ENCODE measurements around the gene VAT1L. TPM values are rescaled to one million over a fixed set of nuclear protein-coding genes. Genes with fewer than 3 reads are reported as not detected.

VAT1L gene
- total RNA-seq, 1 experiment from 2014 or later, result 33.8 TPM

DNA sequence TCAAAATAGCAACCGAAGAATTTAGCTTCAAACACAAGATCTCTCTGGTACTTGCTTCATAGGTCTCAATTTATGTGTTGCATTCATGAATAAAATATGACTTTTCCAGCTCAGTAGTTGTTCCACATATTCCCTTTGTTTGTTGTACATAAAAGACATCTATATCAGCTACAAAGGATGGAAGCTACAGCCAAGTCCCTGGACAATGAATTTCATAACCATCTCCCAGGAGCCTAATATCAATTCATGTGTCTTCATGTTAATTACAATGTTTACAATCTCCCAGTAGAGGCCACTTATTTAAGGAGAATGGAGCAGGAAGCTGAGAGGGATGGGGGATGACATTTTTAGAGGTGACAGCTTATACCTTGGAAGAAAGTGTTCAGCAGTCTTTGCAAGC is 237.3 kb downstream of the VAT1L start:
- Histone ChIP-seq H3K23ac (ENCODE audit: insufficient read length, low read depth, low read length) (no peak overlapping the region), H3K9me3 (ENCODE audit: control insufficient read depth, low read depth, low read length) (no peaks in the 10 kb centered on the region), H3K4me1 (ENCODE audit: insufficient read depth, low read length) (no peaks in the 10 kb centered on the region), H2BK20ac (ENCODE audit: low read depth, low read length, poor library complexity, severe bottlenecking) (no peak overlapping the region), H3K27me3 (ENCODE audit: insufficient read depth, low read length) (no peaks in the 10 kb centered on the region), H3K14ac (ENCODE audit: insufficient read depth, low read length) (no peak overlapping the region), H3K79me1 (ENCODE audit: insufficient read depth, low read depth, low read length, poor library complexity, severe bottlenecking) (no peaks in the 10 kb centered on the region), H3K56ac (ENCODE audit: insufficient read length, low read depth, low read length) (no peak overlapping the region), H2BK12ac (ENCODE audit: insufficient read length, low read depth, low read length) (no peak overlapping the region), H2BK15ac (ENCODE audit: low read depth, low read length) (no peak overlapping the region), H3K4me2 (ENCODE audit: insufficient read depth, insufficient read length, low read length) (no peak overlapping the region), H2BK5ac (ENCODE audit: insufficient read length, low read length) (no peak overlapping the region), H4K8ac (replicated peaks; ENCODE audit: insufficient read length, low read depth, low read length) (no peak overlapping the region), H4K91ac (ENCODE audit: insufficient read length, low read depth, low read length) (no peak overlapping the region), H3K18ac (ENCODE audit: insufficient read length, low read depth, low read length) (no peak overlapping the region), H3K27ac (ENCODE audit: insufficient read length, low read depth, low read length) (no peak overlapping the region), H4K5ac (ENCODE audit: insufficient read length, low read depth, low read length) (no peak overlapping the region), H3K4ac (ENCODE audit: low read depth, low read length) (no peak overlapping the region), H4K20me1 (ENCODE audit: control insufficient read depth, insufficient read depth, insufficient read length) (no peaks in the 10 kb centered on the region), H3K79me2 (ENCODE audit: insufficient read depth, low read length) (no peaks in the 10 kb centered on the region), H2BK120ac (ENCODE audit: low read depth, low read length, poor library complexity, severe bottlenecking) (no peak overlapping the region), H2AFZ (ENCODE audit: low read length) (no peak overlapping the region), H2AK5ac (ENCODE audit: insufficient read length, low read length) (no peak overlapping the region), H3T11ph (ENCODE audit: low read length) (no peak overlapping the region), H3K9ac (ENCODE audit: extremely low read depth, insufficient read length, low read length) (no peak overlapping the region), H3K23me2 (ENCODE audit: insufficient read length, low read depth, low read length, poor library complexity, severe bottlenecking) (no peaks in the 10 kb centered on the region)
- Mint-ChIP-seq H3K27me3 (ENCODE audit: low read depth) (peaks cover 39% of the 10 kb centered on the region), H3K9me3 (no peaks in the 10 kb centered on the region), H3K36me3 (ENCODE audit: insufficient read depth in 1 of 3, low read depth in 3 of 3) (no peaks in the 10 kb centered on the region), H3K4me3 (no peak overlapping the region), H3K4me1 (peaks cover 17 to 20% of the 10 kb centered on the region in 2 experiments), H3K27ac (no peak overlapping the region)
- WGBS (ENCODE audit: extremely low coverage, insufficient read length, low lambda C conversion rate), result no CpG with 5 or more reads among the region's 1 CpG
- DNase-seq, result no peak
- TF ChIP-seq, protein P1, sequence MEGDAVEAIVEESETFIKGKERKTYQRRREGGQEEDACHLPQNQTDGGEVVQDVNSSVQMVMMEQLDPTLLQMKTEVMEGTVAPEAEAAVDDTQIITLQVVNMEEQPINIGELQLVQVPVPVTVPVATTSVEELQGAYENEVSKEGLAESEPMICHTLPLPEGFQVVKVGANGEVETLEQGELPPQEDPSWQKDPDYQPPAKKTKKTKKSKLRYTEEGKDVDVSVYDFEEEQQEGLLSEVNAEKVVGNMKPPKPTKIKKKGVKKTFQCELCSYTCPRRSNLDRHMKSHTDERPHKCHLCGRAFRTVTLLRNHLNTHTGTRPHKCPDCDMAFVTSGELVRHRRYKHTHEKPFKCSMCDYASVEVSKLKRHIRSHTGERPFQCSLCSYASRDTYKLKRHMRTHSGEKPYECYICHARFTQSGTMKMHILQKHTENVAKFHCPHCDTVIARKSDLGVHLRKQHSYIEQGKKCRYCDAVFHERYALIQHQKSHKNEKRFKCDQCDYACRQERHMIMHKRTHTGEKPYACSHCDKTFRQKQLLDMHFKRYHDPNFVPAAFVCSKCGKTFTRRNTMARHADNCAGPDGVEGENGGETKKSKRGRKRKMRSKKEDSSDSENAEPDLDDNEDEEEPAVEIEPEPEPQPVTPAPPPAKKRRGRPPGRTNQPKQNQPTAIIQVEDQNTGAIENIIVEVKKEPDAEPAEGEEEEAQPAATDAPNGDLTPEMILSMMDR (conservative IDR thresholded peaks at IDR 0.05), result no peak

Data from H9 (cell line).